ENCODE measurements around the gene PHF21B. TPM values are rescaled to one million over a fixed set of nuclear protein-coding genes. Genes with fewer than 3 reads are reported as not detected.
"Not testable (repeated sequence)": the region's sequence is repeated elsewhere in the genome, so short reads cannot be mapped to it uniquely, and the experiment has no call there.

PHF21B gene
- total RNA-seq, 1 donor from 2014 or later = 0.69 TPM

- H3K27ac ChIP-seq (replicated peaks) = no peak overlapping the region
- intact Hi-C loops (cut with micrococcal nuclease) = no loop called here
- no peaks in the 10 kb centered on the region for H3K4me1 ChIP-seq
- H3K9me3 ChIP-seq (replicated peaks) = peaks cover 16% of the 10 kb centered on the region
- no peak for DNase-seq
- no peak overlapping the region for H3K4me3 ChIP-seq
- no peak for TF ChIP-seq CTCF (IDR thresholded peaks at IDR 0.05; ENCODE audit: borderline replicate concordance)
- no peaks in the 10 kb centered on the region for H3K36me3 ChIP-seq
- peaks cover 8% of the 10 kb centered on the region for H3K27me3 ChIP-seq (ENCODE audit: low read depth)
Observed at GRCh38 chr22:44924098-44924497, 85.7 kb downstream of the PHF21B start.

GRCh38 chr22:44921766-44922165 lies 88.0 kb downstream of the PHF21B start:
- H3K4me1 ChIP-seq; intact Hi-C loops (cut with micrococcal nuclease); H3K36me3 ChIP-seq; H3K27me3 ChIP-seq (ENCODE audit: low read depth); DNase-seq; H3K27ac ChIP-seq (replicated peaks); H3K4me3 ChIP-seq: not testable (repeated sequence)
- H3K9me3 ChIP-seq (replicated peaks) = peaks cover 16% of the 10 kb centered on the region

GRCh38 chr22:44920183-44920582 lies 89.6 kb downstream of the PHF21B start:
- no peak overlapping the region for H3K4me3 ChIP-seq
- H3K36me3 ChIP-seq = no peaks in the 10 kb centered on the region
- intact Hi-C loops (cut with micrococcal nuclease) = no loop called here
- no peak for TF ChIP-seq CTCF (IDR thresholded peaks at IDR 0.05; ENCODE audit: borderline replicate concordance)
- no peaks in the 10 kb centered on the region for H3K4me1 ChIP-seq
- no peak overlapping the region for H3K27ac ChIP-seq (replicated peaks)
- peaks cover 13% of the 10 kb centered on the region for H3K9me3 ChIP-seq (replicated peaks)
- H3K27me3 ChIP-seq (ENCODE audit: low read depth) = peaks cover 11% of the 10 kb centered on the region
- peak; percentile 5 for DNase-seq

- peaks cover 8% of the 10 kb centered on the region for H3K9me3 ChIP-seq (replicated peaks)
- no peak overlapping the region for H3K4me3 ChIP-seq
- no peaks in the 10 kb centered on the region for H3K4me1 ChIP-seq
- intact Hi-C loops (cut with micrococcal nuclease) = no loop called here
- peaks cover 11% of the 10 kb centered on the region for H3K27me3 ChIP-seq (ENCODE audit: low read depth)
- DNase-seq = peak; percentile 6
- TF ChIP-seq CTCF (IDR thresholded peaks at IDR 0.05; ENCODE audit: borderline replicate concordance) = no peak
- no peaks in the 10 kb centered on the region for H3K36me3 ChIP-seq
- no peak overlapping the region for H3K27ac ChIP-seq (replicated peaks)
Observed at GRCh38 chr22:44919691-44920090, 90.1 kb downstream of the PHF21B start.

- intact Hi-C loops (cut with micrococcal nuclease) = no loop called here
- H3K4me3 ChIP-seq = no peak overlapping the region
Observed at GRCh38 chr22:44918925-44919392, 90.8 kb downstream of the PHF21B start.

More at GRCh38 chr22:44918925-44919392, 90.8 kb downstream of the PHF21B start:
- no peaks in the 10 kb centered on the region for H3K4me1 ChIP-seq
- H3K9me3 ChIP-seq (replicated peaks) = peaks cover under 1% of the 10 kb centered on the region
- no peak for DNase-seq
- H3K27ac ChIP-seq (replicated peaks) = no peak overlapping the region
- H3K27me3 ChIP-seq (ENCODE audit: low read depth) = peaks cover 11% of the 10 kb centered on the region
- TF ChIP-seq CTCF (IDR thresholded peaks at IDR 0.05; ENCODE audit: borderline replicate concordance) = no peak
- no peaks in the 10 kb centered on the region for H3K36me3 ChIP-seq
